GM19467 (cell line): ENCODE results near the gene CASP9.
"Not testable (repeated sequence)": the region's sequence is repeated elsewhere in the genome, so short reads cannot be mapped to it uniquely, and the experiment has no call there.

Experiments used
- ATAC-seq: cut with Tn5 transposase; IDR thresholded peaks from one replicate; pipeline ENCODE4 v1.9.1; 2021; ENCODE audit warnings: mild to moderate bottlenecking, moderate library complexity; ENCODE audit not compliant: unreplicated experiment

CASP9 gene

GRCh38 chr1:15501208-15502032 lies 22.6 kb downstream of the CASP9 start:
- no peak for ATAC-seq

GRCh38 chr1:15500184-15501178 lies 23.5 kb downstream of the CASP9 start:
- no peak for ATAC-seq

- ATAC-seq = no peak
Observed at GRCh38 chr1:15493869-15494390, 30.1 kb downstream of the CASP9 start.

GRCh38 chr1:15492596-15492995 lies 31.4 kb downstream of the CASP9 start:
- no peak for ATAC-seq

GRCh38 chr1:15491010-15491409 lies 33.0 kb downstream of the CASP9 start:
- not testable (repeated sequence) for ATAC-seq

- no peak for ATAC-seq
Observed at GRCh38 chr1:15489052-15489736, 34.8 kb downstream of the CASP9 start.

GRCh38 chr1:15488371-15488770 lies 35.6 kb downstream of the CASP9 start:
- ATAC-seq = no peak

GRCh38 chr1:15486844-15487610 lies 37.0 kb downstream of the CASP9 start:
- not testable (repeated sequence) for ATAC-seq

- ATAC-seq = no peak
Observed at GRCh38 chr1:15485636-15486035, 38.4 kb downstream of the CASP9 start.

- ATAC-seq = not testable (repeated sequence)
Observed at GRCh38 chr1:15484443-15484842, 39.6 kb downstream of the CASP9 start.

- no peak for ATAC-seq
Observed at GRCh38 chr1:15483971-15484370, 40.0 kb downstream of the CASP9 start.

- ATAC-seq = not testable (repeated sequence)
Observed at GRCh38 chr1:15482983-15483543, 41.0 kb downstream of the CASP9 start.

GRCh38 chr1:15482455-15482854 lies 41.6 kb downstream of the CASP9 start:
- ATAC-seq = not testable (repeated sequence)

- no peak for ATAC-seq
Observed at GRCh38 chr1:15479654-15480347, 44.2 kb downstream of the CASP9 start.

GRCh38 chr1:15477646-15478212 lies 46.3 kb downstream of the CASP9 start:
- ATAC-seq = no peak

GRCh38 chr1:15476927-15477326 lies 47.1 kb downstream of the CASP9 start:
- ATAC-seq = no peak

- no peak for ATAC-seq
Observed at GRCh38 chr1:15475752-15476314, 48.2 kb downstream of the CASP9 start, which contains the start of gene CELA2B. CELA2B (plus strand) TSS chr1:15476104; CDS start chr1:15476126, 22 bp downstream.

- no peak for ATAC-seq
Observed at GRCh38 chr1:15472587-15472986, 51.4 kb downstream of the CASP9 start.
